ENCODE data around the gene DENND10. TPM values are rescaled to one million over a fixed set of nuclear protein-coding genes. Genes with fewer than 3 reads are reported as not detected.

The DENND10 gene
- total RNA-seq, 1 experiment from 2014 or later, result 15.8 TPM

DNA sequence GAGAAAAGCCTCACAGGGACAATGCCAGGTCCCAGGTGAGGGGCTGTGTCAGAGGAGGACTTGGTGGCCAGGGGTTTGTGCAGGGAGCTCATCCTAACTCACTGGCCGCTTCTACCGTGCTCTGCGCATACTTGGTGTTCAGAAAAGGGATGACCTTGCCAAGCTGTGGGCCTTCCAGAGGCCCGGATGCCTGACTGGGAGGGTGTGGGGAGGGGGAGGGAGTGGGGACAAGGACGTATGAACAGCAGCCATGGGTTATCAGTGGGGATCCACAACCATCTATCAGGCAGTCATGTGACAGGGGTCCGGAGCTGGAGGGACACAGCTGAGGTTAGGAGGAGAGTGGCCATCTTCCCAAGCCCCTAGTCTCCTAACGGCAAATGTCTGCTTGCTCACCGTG lies 55.4 kb downstream of the DENND10 start:
- CTCF ChIA-PET, result no interaction called here
- intact Hi-C loops (cut with micrococcal nuclease; ENCODE audit: unreplicated experiment), result no loop called here
- H3K27me3 Mint-ChIP-seq (ENCODE audit: unreplicated experiment), result no peaks in the 10 kb centered on the region
- no peak overlapping the region for H3K4me3 Mint-ChIP-seq (ENCODE audit: low read depth, unreplicated experiment)
- no TSS peak for BruUV-seq (replicated peaks)
- no peak for DNase-seq
- TF ChIP-seq, protein P1, sequence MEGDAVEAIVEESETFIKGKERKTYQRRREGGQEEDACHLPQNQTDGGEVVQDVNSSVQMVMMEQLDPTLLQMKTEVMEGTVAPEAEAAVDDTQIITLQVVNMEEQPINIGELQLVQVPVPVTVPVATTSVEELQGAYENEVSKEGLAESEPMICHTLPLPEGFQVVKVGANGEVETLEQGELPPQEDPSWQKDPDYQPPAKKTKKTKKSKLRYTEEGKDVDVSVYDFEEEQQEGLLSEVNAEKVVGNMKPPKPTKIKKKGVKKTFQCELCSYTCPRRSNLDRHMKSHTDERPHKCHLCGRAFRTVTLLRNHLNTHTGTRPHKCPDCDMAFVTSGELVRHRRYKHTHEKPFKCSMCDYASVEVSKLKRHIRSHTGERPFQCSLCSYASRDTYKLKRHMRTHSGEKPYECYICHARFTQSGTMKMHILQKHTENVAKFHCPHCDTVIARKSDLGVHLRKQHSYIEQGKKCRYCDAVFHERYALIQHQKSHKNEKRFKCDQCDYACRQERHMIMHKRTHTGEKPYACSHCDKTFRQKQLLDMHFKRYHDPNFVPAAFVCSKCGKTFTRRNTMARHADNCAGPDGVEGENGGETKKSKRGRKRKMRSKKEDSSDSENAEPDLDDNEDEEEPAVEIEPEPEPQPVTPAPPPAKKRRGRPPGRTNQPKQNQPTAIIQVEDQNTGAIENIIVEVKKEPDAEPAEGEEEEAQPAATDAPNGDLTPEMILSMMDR (IDR thresholded peaks at IDR 0.05; ENCODE audit: unreplicated experiment), result no peak
- peaks cover 15% of the 10 kb centered on the region for H3K36me3 Mint-ChIP-seq (ENCODE audit: insufficient read depth, unreplicated experiment)
- H3K9me3 Mint-ChIP-seq (ENCODE audit: low read depth, unreplicated experiment), result no peaks in the 10 kb centered on the region
- H3K27ac Mint-ChIP-seq (ENCODE audit: unreplicated experiment), result no peak overlapping the region
- no peaks in the 10 kb centered on the region for H3K4me1 Mint-ChIP-seq (ENCODE audit: low read depth, unreplicated experiment)

GRCh38 chr10:119161680-119162451 lies 58.0 kb downstream of the DENND10 start:
- DNase-seq, result no peak
- intact Hi-C loops (cut with micrococcal nuclease; ENCODE audit: unreplicated experiment), result no loop called here
- Mint-ChIP-seq H3K27me3 (ENCODE audit: unreplicated experiment) (no peaks in the 10 kb centered on the region), H3K36me3 (ENCODE audit: insufficient read depth, unreplicated experiment) (peaks cover 23% of the 10 kb centered on the region), H3K27ac (ENCODE audit: unreplicated experiment) (no peak overlapping the region), H3K4me1 (ENCODE audit: low read depth, unreplicated experiment) (peaks cover 4% of the 10 kb centered on the region), H3K4me3 (ENCODE audit: low read depth, unreplicated experiment) (no peak overlapping the region), H3K9me3 (ENCODE audit: low read depth, unreplicated experiment) (no peaks in the 10 kb centered on the region)
- CTCF ChIA-PET, result no interaction called here
- TF ChIP-seq, protein P1 (IDR thresholded peaks at IDR 0.05; ENCODE audit: unreplicated experiment), result no peak
- BruUV-seq (replicated peaks), result no TSS peak

GRCh38 chr10:119162452-119163092 lies 58.7 kb downstream of the DENND10 start:
- intact Hi-C loops (cut with micrococcal nuclease; ENCODE audit: unreplicated experiment), result no loop called here
- CTCF ChIA-PET, result no interaction called here
- no peaks in the 10 kb centered on the region for H3K9me3 Mint-ChIP-seq (ENCODE audit: low read depth, unreplicated experiment)
- H3K36me3 Mint-ChIP-seq (ENCODE audit: insufficient read depth, unreplicated experiment), result peaks cover 23% of the 10 kb centered on the region
- no peak overlapping the region for H3K27ac Mint-ChIP-seq (ENCODE audit: unreplicated experiment)
- TF ChIP-seq, protein P1 (IDR thresholded peaks at IDR 0.05; ENCODE audit: unreplicated experiment), result no peak
- H3K27me3 Mint-ChIP-seq (ENCODE audit: unreplicated experiment), result no peaks in the 10 kb centered on the region
- no TSS peak for BruUV-seq (replicated peaks)
- no peak for DNase-seq
- no peak overlapping the region for H3K4me3 Mint-ChIP-seq (ENCODE audit: low read depth, unreplicated experiment)
- peaks cover 8% of the 10 kb centered on the region for H3K4me1 Mint-ChIP-seq (ENCODE audit: low read depth, unreplicated experiment)

- intact Hi-C loops (cut with micrococcal nuclease; ENCODE audit: unreplicated experiment), result no loop called here
- CTCF ChIA-PET, result interaction anchor here (0.7 kb wide), 1 partner anchor 384 kb away, joined by 3 read pairs; no protein-coding TSS in a partner anchor
- peak within 1 kb of the TSS; percentile 27 for H3K27ac Mint-ChIP-seq (ENCODE audit: unreplicated experiment)
- peaks cover 18% of the 10 kb centered on the region for H3K36me3 Mint-ChIP-seq (ENCODE audit: insufficient read depth, unreplicated experiment)
- DNase-seq, result peak; percentile 71
- peaks cover 8% of the 10 kb centered on the region for H3K4me1 Mint-ChIP-seq (ENCODE audit: low read depth, unreplicated experiment)
- BruUV-seq (replicated peaks), result no TSS peak
- TF ChIP-seq, protein P1 (IDR thresholded peaks at IDR 0.05; ENCODE audit: unreplicated experiment), result no peak
- peak within 1 kb of the TSS; percentile 75 for H3K4me3 Mint-ChIP-seq (ENCODE audit: low read depth, unreplicated experiment)
- no peaks in the 10 kb centered on the region for H3K9me3 Mint-ChIP-seq (ENCODE audit: low read depth, unreplicated experiment)
- H3K27me3 Mint-ChIP-seq (ENCODE audit: unreplicated experiment), result no peaks in the 10 kb centered on the region
These were observed 61.5 kb downstream of the DENND10 start, which contains the start of gene SFXN4 for GRCh38 chr10:119165171-119166117. TSS of gene SFXN4 (minus strand) at chr10:119165714. CDS start at chr10:119165647, 67 bp downstream.
